ENCODE results near the gene RAD9A. TPM values are rescaled to one million over a fixed set of nuclear protein-coding genes. Genes with fewer than 3 reads are reported as not detected.

Gene RAD9A
- total and polyA plus RNA-seq, 9 donors: 3.1 to 51.7 (median 20.3) TPM

DNA sequence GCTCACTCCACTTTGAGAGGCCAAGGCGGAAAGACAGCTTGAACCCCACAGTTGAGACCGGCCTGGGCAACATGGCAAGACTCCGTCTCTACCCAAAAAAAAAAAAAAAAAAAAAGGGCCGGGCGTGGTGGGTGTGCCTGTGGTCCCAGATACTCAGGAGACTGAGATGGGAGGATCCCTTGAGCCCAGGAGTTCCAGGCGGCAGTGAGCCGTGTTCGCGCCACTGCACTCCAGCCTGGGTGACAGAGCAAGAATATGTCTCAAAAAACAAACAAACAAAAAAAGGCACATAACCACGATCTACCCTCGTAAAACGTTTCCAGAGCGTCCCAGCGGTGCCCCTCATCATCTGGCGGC is 861 bp upstream of the RAD9A start:
- H3K9me3 ChIP-seq: no peaks in the 10 kb centered on the region
- intact Hi-C loops (cut with DNase I): loop anchor here in 1 of 4 donors (10.0 kb wide), 1 partner anchor 116 kb away; no protein-coding TSS in a partner anchor
- H3K4me3 ChIP-seq: peak overlapping the region; percentile 56
- no peaks in the 10 kb centered on the region for H3K36me3 ChIP-seq
- no peak for DNase-seq
- H3K27ac ChIP-seq: peak overlapping the region in 1 of 2 donors; percentile 73
- no peaks in the 10 kb centered on the region for H3K27me3 ChIP-seq
- WGBS, 3 donors: 6 to 10% (median 9%) methylated on average over 15 of the region's 15 CpGs
- H3K4me1 ChIP-seq (ENCODE audit: insufficient read depth): peaks cover 3% of the 10 kb centered on the region
- TF ChIP-seq CTCF (IDR thresholded peaks at IDR 0.05): no peak
- no peak for TF ChIP-seq EP300 (IDR thresholded peaks at IDR 0.05)
- TF ChIP-seq POLR2A (IDR thresholded peaks at IDR 0.05): no peak

GRCh38 chr11:67392183-67392715 is 463 bp downstream of the RAD9A start:
- no peak for DNase-seq
- whole genome bisulfite sequencing, 3 donors: 6 to 7% (median 7%) methylated on average over 30 to 31 of the region's 31 CpGs
- Histone ChIP-seq H3K27ac (peak overlapping the region; percentile 12 to 62), H3K36me3 (no peaks in the 10 kb centered on the region), H3K9me3 (no peaks in the 10 kb centered on the region), H3K4me1 (ENCODE audit: insufficient read depth) (peaks cover 3% of the 10 kb centered on the region), H3K27me3 (no peaks in the 10 kb centered on the region), H3K4me3 (peak overlapping the region; percentile 56)
- intact Hi-C loops (cut with DNase I): loop anchor here in 1 of 4 donors (10.0 kb wide), 1 partner anchor 117 kb away; no protein-coding TSS in a partner anchor
- TF ChIP-seq CTCF (IDR thresholded peaks at IDR 0.05) (no peak), POLR2A (IDR thresholded peaks at IDR 0.05) (no peak), EP300 (IDR thresholded peaks at IDR 0.05) (no peak)

DNA sequence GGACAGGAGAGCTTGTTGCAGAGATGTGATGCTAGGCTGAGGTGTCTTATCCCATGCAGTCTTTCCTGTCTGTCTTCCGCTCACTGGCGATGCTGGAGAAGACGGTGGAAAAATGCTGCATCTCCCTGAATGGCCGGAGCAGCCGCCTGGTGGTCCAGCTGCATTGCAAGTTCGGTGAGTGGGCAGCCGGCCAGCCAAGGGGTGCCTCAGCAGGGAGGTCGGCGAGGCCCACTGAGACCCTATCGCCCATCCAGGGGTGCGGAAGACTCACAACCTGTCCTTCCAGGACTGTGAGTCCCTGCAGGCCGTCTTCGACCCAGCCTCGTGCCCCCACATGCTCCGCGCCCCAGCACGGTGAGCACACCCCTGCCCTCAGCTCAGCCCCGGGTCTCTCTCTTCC is 1.7 kb downstream of the RAD9A start:
- no peaks in the 10 kb centered on the region for H3K27me3 ChIP-seq
- H3K9me3 ChIP-seq: no peaks in the 10 kb centered on the region
- no peak overlapping the region for H3K4me3 ChIP-seq
- no peaks in the 10 kb centered on the region for H3K36me3 ChIP-seq
- H3K4me1 ChIP-seq (ENCODE audit: insufficient read depth): peaks cover 3% of the 10 kb centered on the region
- peak in 2 of 5 donors; percentile 57 to 60 for DNase-seq
- no peak overlapping the region for H3K27ac ChIP-seq
- WGBS, 3 donors: 89 to 91% (median 91%) methylated on average over 18 of the region's 18 CpGs
- no peak for TF ChIP-seq POLR2A (IDR thresholded peaks at IDR 0.05)
- intact Hi-C loops (cut with DNase I): loop anchor here in 1 of 4 donors (10.0 kb wide), 1 partner anchor 119 kb away; no protein-coding TSS in a partner anchor

DNA sequence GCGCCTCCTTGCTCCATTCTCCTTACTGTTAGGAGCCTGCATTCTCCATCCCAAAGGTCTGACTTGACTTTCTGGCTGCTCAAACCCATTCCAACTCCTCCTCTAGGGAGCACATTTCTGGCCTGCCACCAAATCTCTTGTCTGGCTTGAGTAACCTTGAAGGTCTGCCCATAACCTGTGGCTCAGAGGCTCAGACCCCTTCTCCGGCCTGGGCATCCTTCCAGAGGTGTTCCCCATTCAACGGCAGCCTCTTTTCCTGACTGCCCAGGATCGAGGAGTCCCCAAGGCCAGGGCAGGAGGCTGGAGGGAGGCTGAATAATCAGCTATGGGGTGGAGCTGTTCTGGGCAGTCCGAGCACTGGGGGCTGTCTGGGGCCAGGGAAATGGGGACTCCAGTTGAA is 2.2 kb downstream of the RAD9A start:
- DNase-seq: no peak
- TF ChIP-seq POLR2A (IDR thresholded peaks at IDR 0.05): no peak
- TF ChIP-seq EP300 (IDR thresholded peaks at IDR 0.05): no peak
- no peak for TF ChIP-seq CTCF (IDR thresholded peaks at IDR 0.05)
- WGBS, 3 donors: 45 to 60% (median 51%) methylated on average over 5 of the region's 5 CpGs
- Histone ChIP-seq H3K27me3 (no peaks in the 10 kb centered on the region), H3K27ac (no peak overlapping the region), H3K36me3 (no peaks in the 10 kb centered on the region), H3K4me3 (no peak overlapping the region), H3K9me3 (no peaks in the 10 kb centered on the region), H3K4me1 (ENCODE audit: insufficient read depth) (peaks cover 3% of the 10 kb centered on the region)
- intact Hi-C loops (cut with DNase I): loop anchor here in 1 of 4 donors (10.0 kb wide), 1 partner anchor 119 kb away; no protein-coding TSS in a partner anchor

DNA sequence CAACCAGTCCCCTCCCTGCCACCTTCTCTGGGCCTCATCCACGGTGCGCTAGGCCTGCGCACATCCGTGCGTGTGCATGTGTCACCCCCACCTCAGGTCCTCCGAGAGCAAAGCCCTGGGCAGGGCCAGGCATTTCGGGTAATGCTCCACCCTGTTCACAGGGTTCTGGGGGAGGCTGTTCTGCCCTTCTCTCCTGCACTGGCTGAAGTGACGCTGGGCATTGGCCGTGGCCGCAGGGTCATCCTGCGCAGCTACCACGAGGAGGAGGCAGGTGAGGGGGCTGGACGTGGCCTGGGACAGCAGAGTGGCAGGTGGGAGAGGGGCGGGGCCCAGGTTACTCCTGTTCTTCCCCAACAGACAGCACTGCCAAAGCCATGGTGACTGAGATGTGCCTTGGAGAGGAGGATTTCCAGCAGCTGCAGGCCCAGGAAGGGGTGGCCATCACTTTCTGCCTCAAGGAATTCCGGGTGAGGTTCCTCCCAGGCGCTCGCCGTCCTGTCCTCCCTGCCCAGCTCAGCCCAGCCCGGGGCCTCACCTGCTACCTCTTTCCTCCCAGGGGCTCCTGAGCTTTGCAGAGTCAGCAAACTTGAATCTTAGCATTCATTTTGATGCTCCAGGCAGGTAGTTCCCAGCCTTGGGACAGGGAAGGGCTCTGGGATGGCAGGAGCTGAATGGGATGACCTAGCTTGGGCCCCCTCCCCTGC is 3.9 kb downstream of the RAD9A start:
- WGBS, 3 donors: 75 to 82% (median 76%) methylated on average over 19 of the region's 19 CpGs
- Histone ChIP-seq H3K4me3 (no peak overlapping the region), H3K4me1 (ENCODE audit: insufficient read depth) (peaks cover 3% of the 10 kb centered on the region), H3K36me3 (no peaks in the 10 kb centered on the region), H3K27me3 (no peaks in the 10 kb centered on the region), H3K27ac (no peak overlapping the region), H3K9me3 (no peaks in the 10 kb centered on the region)
- intact Hi-C loops (cut with DNase I): loop anchor here in 2 of 4 donors (5.0 to 10.0 kb wide), 3 partner anchors 72 to 121 kb away; partner anchors contain the start of genes CDK2AP2 (in 1 of the 2), PITPNM1 (in 1 of the 2) and TMEM134 (in 1 of the 2)
- TF ChIP-seq CTCF (IDR thresholded peaks at IDR 0.05) (no peak), EP300 (IDR thresholded peaks at IDR 0.05) (no peak), POLR2A (IDR thresholded peaks at IDR 0.05) (no peak)
- DNase-seq: no peak

Measured in ovary (tissue), 9 donors.